Stimulated activated CD8-positive, alpha-beta memory T cell treated with anti-CD3 and anti-CD28 coated beads, Interleukin-7, amount 100 ng/mL, for 24 hours (primary cell): ENCODE measurements around the gene MRGPRX4.
"Not testable (repeated sequence)": the region's sequence is repeated elsewhere in the genome, so short reads cannot be mapped to it uniquely, and the experiment has no call there.

Experiments
- DNase-seq: peaks from one replicate; pipeline ENCODE4 v3.0.0-alpha.2; 2020; ENCODE audit warnings: low read depth

MRGPRX4 gene

GRCh38 chr11:18172666-18173065, at the start of gene MRGPRX4:
MRGPRX4 (plus strand) TSS chr11:18172837; CDS start chr11:18173257, 420 bp downstream.
- no peak for DNase-seq

- DNase-seq = not testable (repeated sequence)
Observed at GRCh38 chr11:18131115-18131514, 41.5 kb upstream of the MRGPRX4 start.

GRCh38 chr11:18132341-18132740, 40.3 kb upstream of the MRGPRX4 start, which contains the start of gene MRGPRX3:
MRGPRX3 (plus strand) TSS chr11:18132571; CDS start chr11:18137203, 4,632 bp downstream.
- DNase-seq = no peak

GRCh38 chr11:18135308-18135707, 37.3 kb upstream of the MRGPRX4 start:
- DNase-seq = no peak

GRCh38 chr11:18137186-18137800, 35.3 kb upstream of the MRGPRX4 start:
- no peak for DNase-seq

GRCh38 chr11:18140145-18140544, 32.5 kb upstream of the MRGPRX4 start:
- DNase-seq = no peak

- DNase-seq = no peak
Observed at GRCh38 chr11:18144243-18144642, 28.4 kb upstream of the MRGPRX4 start.

GRCh38 chr11:18145025-18145424, 27.6 kb upstream of the MRGPRX4 start:
- no peak for DNase-seq

- DNase-seq = no peak
Observed at GRCh38 chr11:18145837-18146236, 26.8 kb upstream of the MRGPRX4 start.

GRCh38 chr11:18151581-18151980, 21.1 kb upstream of the MRGPRX4 start:
- DNase-seq = no peak

- DNase-seq = no peak
Observed at GRCh38 chr11:18168372-18168771, 4.3 kb upstream of the MRGPRX4 start.

- no peak for DNase-seq
Observed at GRCh38 chr11:18171377-18172000, 1.1 kb upstream of the MRGPRX4 start.

GRCh38 chr11:18173225-18173866, 709 bp downstream of the MRGPRX4 start:
- no peak for DNase-seq

GRCh38 chr11:18188796-18189195, 16.2 kb downstream of the MRGPRX4 start:
- no peak for DNase-seq

GRCh38 chr11:18189476-18190245, 17.0 kb downstream of the MRGPRX4 start:
- not testable (repeated sequence) for DNase-seq

- DNase-seq = no peak
Observed at GRCh38 chr11:18191376-18191775, 18.7 kb downstream of the MRGPRX4 start.

GRCh38 chr11:18193010-18193409, 20.4 kb downstream of the MRGPRX4 start:
- DNase-seq = no peak

GRCh38 chr11:18196532-18196931, 23.9 kb downstream of the MRGPRX4 start:
- no peak for DNase-seq

- not testable (repeated sequence) for DNase-seq
Observed at GRCh38 chr11:18197738-18198137, 25.1 kb downstream of the MRGPRX4 start.

- no peak for DNase-seq
Observed at GRCh38 chr11:18203723-18204122, 31.1 kb downstream of the MRGPRX4 start.

GRCh38 chr11:18204220-18204619, 31.6 kb downstream of the MRGPRX4 start:
- no peak for DNase-seq

- DNase-seq = no peak
Observed at GRCh38 chr11:18204771-18205170, 32.1 kb downstream of the MRGPRX4 start.

- no peak for DNase-seq
Observed at GRCh38 chr11:18209058-18209457, 36.4 kb downstream of the MRGPRX4 start.
